Liver (tissue), 9 donors: ENCODE measurements around the gene GPR4. TPM values are rescaled to one million over a fixed set of nuclear protein-coding genes. Genes with fewer than 3 reads are reported as not detected.

Source experiments
- DNase-seq: peaks from one replicate; pipeline ENCODE4 v3.0.0-alpha.2; 2017; ENCODE audit warnings: low spot score
- H3K27ac ChIP-seq, 2 donors: one replicate each; pipeline ENCODE4 v1.7.0; 2013; ENCODE audit warnings: inconsistent platforms in 2 of 2, low read length in 2 of 2, control low read depth in 1 of 2, low read depth in 1 of 2, mild to moderate bottlenecking in 1 of 2
- H3K27me3 ChIP-seq, 4 donors: one replicate each; pipeline versions ENCODE4 v1.6.1 to v1.7.0; 2013; ENCODE audit warnings: low read length in 3 of 4, inconsistent platforms in 1 of 4, mild to moderate bottlenecking in 1 of 4, moderate library complexity in 1 of 4; ENCODE audit not compliant: control insufficient read depth in 4 of 4, insufficient read depth in 4 of 4
- H3K36me3 ChIP-seq, 4 donors: one replicate each; pipeline versions ENCODE4 v1.6.1 to v1.7.0; 2013; ENCODE audit warnings: low read length in 3 of 4, mild to moderate bottlenecking in 3 of 4, low read depth in 1 of 4, moderate library complexity in 1 of 4; ENCODE audit not compliant: control insufficient read depth in 4 of 4, insufficient read depth in 3 of 4
- H3K4me1 ChIP-seq, 4 donors: one replicate each; pipeline versions ENCODE4 v1.6.1 to v1.7.0; 2013; ENCODE audit warnings: low read length in 3 of 4, mild to moderate bottlenecking in 3 of 4, moderate library complexity in 1 of 4; ENCODE audit not compliant: control insufficient read depth in 4 of 4, insufficient read depth in 4 of 4
- H3K4me3 ChIP-seq, 3 donors: one replicate each; pipeline versions ENCODE4 v1.6.1 to v1.7.0; 2013; ENCODE audit warnings: low read length in 3 of 3, control low read depth in 1 of 3, low read depth in 1 of 3, mild to moderate bottlenecking in 1 of 3
- H3K9ac ChIP-seq, 2 donors: one replicate each; pipeline ENCODE4 v1.7.0; 2013; ENCODE audit warnings: low read length in 2 of 2, mild to moderate bottlenecking in 2 of 2, moderate library complexity in 2 of 2, control low read depth in 1 of 2, low read depth in 1 of 2
- H3K9me3 ChIP-seq, 4 donors: one replicate each; pipeline versions ENCODE4 v1.6.1 to v1.7.0; 2013; ENCODE audit warnings: low read length in 3 of 4; ENCODE audit not compliant: control insufficient read depth in 4 of 4
- EGR1 ChIP-seq, 2 donors: IDR thresholded peaks; 2 replicates each; pipeline ENCODE4 v1.6.1; 2016 to 2018; ENCODE audit warnings: antibody characterized with exemption in 2 of 2, low read depth in 2 of 2
- FOXA1 ChIP-seq: IDR thresholded peaks from 2 replicates; pipeline ENCODE4 v1.6.1; 2016; ENCODE audit warnings: antibody characterized with exemption
- FOXA2 ChIP-seq: IDR thresholded peaks from 2 replicates; pipeline ENCODE4 v1.6.1; 2016; ENCODE audit warnings: antibody characterized with exemption
- GABPA ChIP-seq, 2 donors: IDR thresholded peaks in 1 of 2; conservative IDR thresholded peaks in 1 of 2; 2 replicates each; pipeline ENCODE4 v1.6.1; 2016; ENCODE audit warnings: antibody characterized with exemption in 2 of 2, mild to moderate bottlenecking in 1 of 2, moderate library complexity in 1 of 2
- HNF4A ChIP-seq, 2 donors: conservative IDR thresholded peaks; 2 replicates each; pipeline ENCODE4 v1.6.1; 2016; ENCODE audit warnings: antibody characterized with exemption in 2 of 2, mild to moderate bottlenecking in 2 of 2
- HNF4G ChIP-seq: IDR thresholded peaks from 2 replicates; pipeline ENCODE4 v1.6.1; 2016; ENCODE audit warnings: antibody characterized with exemption
- JUND ChIP-seq, 2 donors: IDR thresholded peaks; 2 replicates each; pipeline ENCODE4 v1.6.1; 2016; ENCODE audit warnings: antibody characterized with exemption in 2 of 2
- NR2F2 ChIP-seq: IDR thresholded peaks from 2 replicates; pipeline ENCODE4 v1.6.1; 2016; ENCODE audit warnings: antibody characterized with exemption
- RAD21 ChIP-seq, 2 donors: IDR thresholded peaks; 2 replicates each; pipeline ENCODE4 v1.6.1; 2016; ENCODE audit warnings: antibody characterized with exemption in 2 of 2, mild to moderate bottlenecking in 2 of 2
- SP1 ChIP-seq: IDR thresholded peaks from 2 replicates; pipeline ENCODE4 v1.6.1; 2018; ENCODE audit warnings: antibody characterized with exemption, mild to moderate bottlenecking
- TAF1 ChIP-seq: conservative IDR thresholded peaks from 2 replicates; pipeline ENCODE4 v1.6.1; 2016; ENCODE audit warnings: antibody characterized with exemption, mild to moderate bottlenecking
- YY1 ChIP-seq: IDR thresholded peaks from 2 replicates; pipeline ENCODE4 v1.6.1; 2016; ENCODE audit warnings: antibody characterized with exemption, mild to moderate bottlenecking
- WGBS: extraction: QIAGEN DNeasy Blood & Tissue Kit; methylation state at CpG from one replicate; pipeline ENCODE4 v1.1.7; 2013; 5-methylcytosine and 5-hydroxymethylcytosine counted together
- polyA plus RNA-seq, 2 donors: library from polyadenylated mRNA; stranded (reverse) in 1 of 2; unstranded in 1 of 2; fragments of 200-250 nt in 1 of 2; fragments of >200 nt in 1 of 2; fragmentation: Nextera tagmentation in 1 of 2; extraction: Ambion mirVana in 1 of 2; gene quantifications; one replicate each; pipeline versions ENCODE4 v1.2.1 to v1.2.3, GENCODE V29; 2013 to 2015
- total RNA-seq, 2 donors: library from RNA; depleted of rRNA; stranded (reverse); fragments of >200 nt; gene quantifications; one replicate each; pipeline ENCODE4 v1.2.3, GENCODE V29; 2014
- TF ChIP-seq, protein P1 (sequence below): IDR thresholded peaks from 2 replicates; pipeline ENCODE4 v1.6.1; 2016; ENCODE audit warnings: antibody characterized with exemption, mild to moderate bottlenecking
- TF ChIP-seq, protein P2 (sequence below): IDR thresholded peaks from 2 replicates; pipeline ENCODE4 v1.6.1; 2016; ENCODE audit warnings: antibody characterized with exemption
- TF ChIP-seq, protein P3 (sequence below): IDR thresholded peaks from 2 replicates; pipeline ENCODE4 v1.6.1; 2016; ENCODE audit warnings: antibody characterized with exemption
- TF ChIP-seq, protein P4 (sequence below): IDR thresholded peaks from 2 replicates; pipeline ENCODE4 v1.6.1; 2016; ENCODE audit warnings: antibody characterized with exemption
- TF ChIP-seq, protein P5 (sequence below): fragments of 150-350 bp; IDR thresholded peaks from 2 replicates; pipeline ENCODE4 v1.5.1; 2017; ENCODE audit warnings: improper control_type of control experiment, low read depth, low read length; ENCODE audit not compliant: missing input control
- donor health status: healthy.
- donor health status: healthy.
- donor health status: healthy.
- donor health status: healthy.
- donor health status: healthy.

GPR4 gene
- total and polyA plus RNA-seq, 4 donors: 0.37 to 1.9 (median 0.97) TPM

DNA sequence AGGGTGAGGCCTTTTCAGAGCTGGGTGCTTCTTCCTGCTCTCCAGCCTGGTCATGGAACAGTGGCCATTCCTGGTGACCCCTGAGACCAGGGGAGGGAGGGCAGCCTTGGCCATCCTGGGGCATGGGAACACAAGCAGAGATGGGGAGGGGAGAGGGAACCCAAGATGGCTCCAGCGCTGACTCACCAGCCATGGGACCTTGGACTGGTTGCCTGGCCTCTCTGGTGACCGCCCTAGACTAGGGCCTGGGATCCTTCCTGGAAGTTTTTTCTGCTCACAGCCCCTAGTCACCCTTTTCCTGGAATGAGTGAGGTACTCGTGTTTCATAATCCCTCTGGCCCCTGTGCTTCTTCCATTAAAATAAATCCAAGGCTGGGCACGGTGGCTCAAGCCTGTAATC, 14.1 kb downstream of the GPR4 start:
- H3K27me3 ChIP-seq: peaks cover 0 to 5% (median 0%) of the 10 kb centered on the region in 4 donors
- no peaks in the 10 kb centered on the region for H3K36me3 ChIP-seq
- no peak overlapping the region for H3K27ac ChIP-seq
- 81% methylated on average over 4 of the region's 4 CpGs for WGBS
- DNase-seq: no peak
- peaks cover 0 to 4% (median 2%) of the 10 kb centered on the region in 4 donors for H3K4me1 ChIP-seq
- TF ChIP-seq, protein P1, sequence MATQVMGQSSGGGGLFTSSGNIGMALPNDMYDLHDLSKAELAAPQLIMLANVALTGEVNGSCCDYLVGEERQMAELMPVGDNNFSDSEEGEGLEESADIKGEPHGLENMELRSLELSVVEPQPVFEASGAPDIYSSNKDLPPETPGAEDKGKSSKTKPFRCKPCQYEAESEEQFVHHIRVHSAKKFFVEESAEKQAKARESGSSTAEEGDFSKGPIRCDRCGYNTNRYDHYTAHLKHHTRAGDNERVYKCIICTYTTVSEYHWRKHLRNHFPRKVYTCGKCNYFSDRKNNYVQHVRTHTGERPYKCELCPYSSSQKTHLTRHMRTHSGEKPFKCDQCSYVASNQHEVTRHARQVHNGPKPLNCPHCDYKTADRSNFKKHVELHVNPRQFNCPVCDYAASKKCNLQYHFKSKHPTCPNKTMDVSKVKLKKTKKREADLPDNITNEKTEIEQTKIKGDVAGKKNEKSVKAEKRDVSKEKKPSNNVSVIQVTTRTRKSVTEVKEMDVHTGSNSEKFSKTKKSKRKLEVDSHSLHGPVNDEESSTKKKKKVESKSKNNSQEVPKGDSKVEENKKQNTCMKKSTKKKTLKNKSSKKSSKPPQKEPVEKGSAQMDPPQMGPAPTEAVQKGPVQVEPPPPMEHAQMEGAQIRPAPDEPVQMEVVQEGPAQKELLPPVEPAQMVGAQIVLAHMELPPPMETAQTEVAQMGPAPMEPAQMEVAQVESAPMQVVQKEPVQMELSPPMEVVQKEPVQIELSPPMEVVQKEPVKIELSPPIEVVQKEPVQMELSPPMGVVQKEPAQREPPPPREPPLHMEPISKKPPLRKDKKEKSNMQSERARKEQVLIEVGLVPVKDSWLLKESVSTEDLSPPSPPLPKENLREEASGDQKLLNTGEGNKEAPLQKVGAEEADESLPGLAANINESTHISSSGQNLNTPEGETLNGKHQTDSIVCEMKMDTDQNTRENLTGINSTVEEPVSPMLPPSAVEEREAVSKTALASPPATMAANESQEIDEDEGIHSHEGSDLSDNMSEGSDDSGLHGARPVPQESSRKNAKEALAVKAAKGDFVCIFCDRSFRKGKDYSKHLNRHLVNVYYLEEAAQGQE: no peak
- TF ChIP-seq JUND (IDR thresholded peaks at IDR 0.05): no peak
- TF ChIP-seq SP1: no peak
- TF ChIP-seq, protein P2, sequence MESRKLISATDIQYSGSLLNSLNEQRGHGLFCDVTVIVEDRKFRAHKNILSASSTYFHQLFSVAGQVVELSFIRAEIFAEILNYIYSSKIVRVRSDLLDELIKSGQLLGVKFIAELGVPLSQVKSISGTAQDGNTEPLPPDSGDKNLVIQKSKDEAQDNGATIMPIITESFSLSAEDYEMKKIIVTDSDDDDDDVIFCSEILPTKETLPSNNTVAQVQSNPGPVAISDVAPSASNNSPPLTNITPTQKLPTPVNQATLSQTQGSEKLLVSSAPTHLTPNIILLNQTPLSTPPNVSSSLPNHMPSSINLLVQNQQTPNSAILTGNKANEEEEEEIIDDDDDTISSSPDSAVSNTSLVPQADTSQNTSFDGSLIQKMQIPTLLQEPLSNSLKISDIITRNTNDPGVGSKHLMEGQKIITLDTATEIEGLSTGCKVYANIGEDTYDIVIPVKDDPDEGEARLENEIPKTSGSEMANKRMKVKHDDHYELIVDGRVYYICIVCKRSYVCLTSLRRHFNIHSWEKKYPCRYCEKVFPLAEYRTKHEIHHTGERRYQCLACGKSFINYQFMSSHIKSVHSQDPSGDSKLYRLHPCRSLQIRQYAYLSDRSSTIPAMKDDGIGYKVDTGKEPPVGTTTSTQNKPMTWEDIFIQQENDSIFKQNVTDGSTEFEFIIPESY: no peak
- TF ChIP-seq, protein P3, sequence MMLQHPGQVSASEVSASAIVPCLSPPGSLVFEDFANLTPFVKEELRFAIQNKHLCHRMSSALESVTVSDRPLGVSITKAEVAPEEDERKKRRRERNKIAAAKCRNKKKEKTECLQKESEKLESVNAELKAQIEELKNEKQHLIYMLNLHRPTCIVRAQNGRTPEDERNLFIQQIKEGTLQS: no peak
- no peak for TF ChIP-seq RAD21 (IDR thresholded peaks at IDR 0.05)
- no peak for TF ChIP-seq GABPA (IDR thresholded peaks at IDR 0.05 in 1 of 2, conservative IDR thresholded peaks at IDR 0.05 in 1 of 2)
- TF ChIP-seq, protein P4, sequence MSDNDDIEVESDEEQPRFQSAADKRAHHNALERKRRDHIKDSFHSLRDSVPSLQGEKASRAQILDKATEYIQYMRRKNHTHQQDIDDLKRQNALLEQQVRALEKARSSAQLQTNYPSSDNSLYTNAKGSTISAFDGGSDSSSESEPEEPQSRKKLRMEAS: no peak
- TF ChIP-seq, protein P5, sequence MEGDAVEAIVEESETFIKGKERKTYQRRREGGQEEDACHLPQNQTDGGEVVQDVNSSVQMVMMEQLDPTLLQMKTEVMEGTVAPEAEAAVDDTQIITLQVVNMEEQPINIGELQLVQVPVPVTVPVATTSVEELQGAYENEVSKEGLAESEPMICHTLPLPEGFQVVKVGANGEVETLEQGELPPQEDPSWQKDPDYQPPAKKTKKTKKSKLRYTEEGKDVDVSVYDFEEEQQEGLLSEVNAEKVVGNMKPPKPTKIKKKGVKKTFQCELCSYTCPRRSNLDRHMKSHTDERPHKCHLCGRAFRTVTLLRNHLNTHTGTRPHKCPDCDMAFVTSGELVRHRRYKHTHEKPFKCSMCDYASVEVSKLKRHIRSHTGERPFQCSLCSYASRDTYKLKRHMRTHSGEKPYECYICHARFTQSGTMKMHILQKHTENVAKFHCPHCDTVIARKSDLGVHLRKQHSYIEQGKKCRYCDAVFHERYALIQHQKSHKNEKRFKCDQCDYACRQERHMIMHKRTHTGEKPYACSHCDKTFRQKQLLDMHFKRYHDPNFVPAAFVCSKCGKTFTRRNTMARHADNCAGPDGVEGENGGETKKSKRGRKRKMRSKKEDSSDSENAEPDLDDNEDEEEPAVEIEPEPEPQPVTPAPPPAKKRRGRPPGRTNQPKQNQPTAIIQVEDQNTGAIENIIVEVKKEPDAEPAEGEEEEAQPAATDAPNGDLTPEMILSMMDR: no peak
- TF ChIP-seq HNF4A (conservative IDR thresholded peaks at IDR 0.05): no peak
- TF ChIP-seq FOXA2: no peak
- no peak for TF ChIP-seq FOXA1
- no peak for TF ChIP-seq HNF4G
- no peak for TF ChIP-seq NR2F2
- no peak for TF ChIP-seq TAF1
- TF ChIP-seq YY1: no peak
- no peak for TF ChIP-seq EGR1 (IDR thresholded peaks at IDR 0.05; ENCODE audit: low read depth in 2 of 2)
- no peak overlapping the region for H3K9ac ChIP-seq
- no peaks in the 10 kb centered on the region for H3K9me3 ChIP-seq
- H3K4me3 ChIP-seq: no peak overlapping the region
